ENCODE results near the gene LUC7L3.

DNA sequence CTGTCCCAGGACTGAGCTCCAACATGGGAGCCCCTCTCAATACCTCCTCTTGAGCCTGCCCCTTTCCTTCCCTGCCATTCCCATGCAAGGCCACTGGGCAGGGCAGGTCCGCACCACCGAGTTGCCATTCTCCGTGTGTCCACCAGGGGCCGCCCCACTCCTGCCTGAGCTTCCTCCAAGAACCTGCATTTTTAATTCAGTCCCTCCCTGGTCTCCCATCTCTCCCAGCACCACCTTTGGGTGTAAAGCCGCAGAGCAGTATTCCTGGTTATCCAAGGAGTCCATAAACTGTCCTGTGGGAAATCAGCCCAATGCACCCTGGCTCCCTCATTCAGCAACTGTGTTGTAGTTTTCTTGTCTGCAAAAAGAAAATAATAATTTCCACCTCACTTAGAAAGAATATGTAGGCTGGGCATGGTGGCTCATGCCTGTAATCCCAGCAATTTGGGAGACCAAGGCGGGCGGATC, 63.8 kb downstream of the LUC7L3 start:
- TF ChIP-seq, protein P1, sequence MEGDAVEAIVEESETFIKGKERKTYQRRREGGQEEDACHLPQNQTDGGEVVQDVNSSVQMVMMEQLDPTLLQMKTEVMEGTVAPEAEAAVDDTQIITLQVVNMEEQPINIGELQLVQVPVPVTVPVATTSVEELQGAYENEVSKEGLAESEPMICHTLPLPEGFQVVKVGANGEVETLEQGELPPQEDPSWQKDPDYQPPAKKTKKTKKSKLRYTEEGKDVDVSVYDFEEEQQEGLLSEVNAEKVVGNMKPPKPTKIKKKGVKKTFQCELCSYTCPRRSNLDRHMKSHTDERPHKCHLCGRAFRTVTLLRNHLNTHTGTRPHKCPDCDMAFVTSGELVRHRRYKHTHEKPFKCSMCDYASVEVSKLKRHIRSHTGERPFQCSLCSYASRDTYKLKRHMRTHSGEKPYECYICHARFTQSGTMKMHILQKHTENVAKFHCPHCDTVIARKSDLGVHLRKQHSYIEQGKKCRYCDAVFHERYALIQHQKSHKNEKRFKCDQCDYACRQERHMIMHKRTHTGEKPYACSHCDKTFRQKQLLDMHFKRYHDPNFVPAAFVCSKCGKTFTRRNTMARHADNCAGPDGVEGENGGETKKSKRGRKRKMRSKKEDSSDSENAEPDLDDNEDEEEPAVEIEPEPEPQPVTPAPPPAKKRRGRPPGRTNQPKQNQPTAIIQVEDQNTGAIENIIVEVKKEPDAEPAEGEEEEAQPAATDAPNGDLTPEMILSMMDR (IDR thresholded peaks at IDR 0.05; ENCODE audit: insufficient read depth, low read length) = peak; percentile 96
- no peak for TF ChIP-seq POLR2AphosphoS5 (IDR thresholded peaks at IDR 0.05; ENCODE audit: low read depth)
